Endothelial cell of umbilical vein (primary cell): ENCODE measurements around the gene LIPE. TPM values are rescaled to one million over a fixed set of nuclear protein-coding genes. Genes with fewer than 3 reads are reported as not detected.

Source experiments
- BruUV-seq: library from RNA; stranded (reverse); fragments of 400-500 nt; replicated peaks from 2 replicates; lab custom pipeline; 2021; lab: Mats Ljungman, UMichigan
- CTCF ChIA-PET: fragments of 300-600, 350-600 bp; sonication (Branson Sonifier 250); formaldehyde crosslinking; loops from one replicate; lab custom pipeline; 2021; ENCODE audit warnings: antibody characterized with exemption, inconsistent platforms; lab: Charles Lee
- POLR2A ChIA-PET: fragments of 300-600, 350-600 bp; sonication (Branson Sonifier 250); formaldehyde crosslinking; loops from one replicate; lab custom pipeline; 2021; ENCODE audit warnings: antibody characterized with exemption, inconsistent platforms; lab: Charles Lee
- DNase-seq: peaks from one replicate; pipeline ENCODE4 v3.0.0-alpha.2; 2011; ENCODE audit warnings: low read depth, low spot score
- FAIRE-seq: peaks from 2 replicates; lab custom pipeline; 2011; peaks lifted over from hg19 to GRCh38; lab: Jason Lieb, UNC
- H2AFZ ChIP-seq: 2 replicates; pipeline ENCODE4 v1.6.0; 2012; ENCODE audit warnings: low read depth, low read length, control low read depth, inconsistent platforms
- H3K27ac ChIP-seq: 2 replicates; pipeline ENCODE4 v1.5.1; 2011; ENCODE audit warnings: low read depth, mild to moderate bottlenecking, control low read depth, low read length, moderate library complexity; ENCODE audit not compliant: insufficient read depth
- H3K27me3 ChIP-seq, 2 experiments: 2 replicates each; pipeline versions ENCODE4 v1.6.0 to v1.6.1; 2011; ENCODE audit warnings: low read length in 2 of 2, mixed read lengths in 1 of 2; ENCODE audit not compliant: control insufficient read depth in 2 of 2, insufficient read depth in 2 of 2
- H3K36me3 ChIP-seq, 2 experiments: 2 replicates in 1 of 2; 3 replicates in 1 of 2; pipeline ENCODE4 v1.5.1; 2011; ENCODE audit warnings: low read length in 2 of 2, mild to moderate bottlenecking in 1 of 2, moderate library complexity in 1 of 2; ENCODE audit not compliant: control insufficient read depth in 2 of 2, insufficient read depth in 2 of 2; ENCODE audit errors: extremely low read depth in 1 of 2
- H3K4me1 ChIP-seq: 3 replicates; pipeline ENCODE4 v1.5.1; 2011; ENCODE audit warnings: mild to moderate bottlenecking, low read length; ENCODE audit not compliant: control insufficient read depth, insufficient read depth; ENCODE audit errors: extremely low read depth
- H3K4me2 ChIP-seq: 2 replicates; pipeline ENCODE4 v1.6.1; 2011; ENCODE audit warnings: low read length, control low read depth, mixed read lengths; ENCODE audit not compliant: insufficient read depth
- H3K4me3 ChIP-seq, 3 experiments: fragments of 200-600 bp in 1 of 3; sonication (generic), shearing (Covaris generic) in 1 of 3; replicated peaks in 1 of 3; 2 replicates each; pipeline ENCODE4 v1.5.1; 2011 to 2016; ENCODE audit warnings: control low read depth in 3 of 3, low read length in 3 of 3, mild to moderate bottlenecking in 2 of 3, inconsistent platforms in 1 of 3, low read depth in 1 of 3, moderate library complexity in 1 of 3; ENCODE audit not compliant: insufficient read depth in 1 of 3
- H3K79me2 ChIP-seq: 2 replicates; pipeline ENCODE4 v1.6.0; 2012; ENCODE audit warnings: low read length, inconsistent platforms; ENCODE audit not compliant: control insufficient read depth, insufficient read depth
- H3K9ac ChIP-seq: replicated peaks from 2 replicates; pipeline ENCODE3; 2011; ENCODE audit warnings: low read length, control low read depth; ENCODE audit not compliant: insufficient read depth; ENCODE audit errors: extremely low read depth
- H3K9me1 ChIP-seq: replicated peaks from 3 replicates; pipeline ENCODE4 v1.6.0; 2011; ENCODE audit warnings: mild to moderate bottlenecking, low read length; ENCODE audit not compliant: control insufficient read depth, insufficient read depth; ENCODE audit errors: extremely low read depth
- H3K9me3 ChIP-seq: replicated peaks from 2 replicates; pipeline ENCODE4 v1.5.1; 2012; ENCODE audit warnings: low read length, inconsistent platforms; ENCODE audit not compliant: control insufficient read depth, insufficient read depth
- H4K20me1 ChIP-seq: replicated peaks from 2 replicates; pipeline ENCODE3; 2011; ENCODE audit warnings: mild to moderate bottlenecking, low read length; ENCODE audit not compliant: control insufficient read depth, insufficient read depth; ENCODE audit errors: extremely low read depth
- CTCF ChIP-seq, 2 donors: IDR thresholded peaks; 1 replicate in 1 of 2; 2 replicates in 1 of 2; pipeline ENCODE4 v1.5.1; 2011; ENCODE audit warnings: low read length in 2 of 2, mild to moderate bottlenecking in 2 of 2, moderate library complexity in 2 of 2, control low read depth in 1 of 2, inconsistent platforms in 1 of 2, low read depth in 1 of 2; ENCODE audit not compliant: insufficient read depth in 1 of 2; ENCODE audit errors: extremely low read depth in 1 of 2
- EZH2 ChIP-seq: IDR thresholded peaks from 2 replicates; pipeline ENCODE4 v1.6.1; 2012; ENCODE audit warnings: borderline replicate concordance, low read depth, mild to moderate bottlenecking, moderate library complexity, low read length, inconsistent platforms; ENCODE audit not compliant: severe bottlenecking
- FOS ChIP-seq: IDR thresholded peaks from 2 replicates; pipeline ENCODE4 v1.6.1; 2011; ENCODE audit warnings: mild to moderate bottlenecking, low read length, moderate library complexity, borderline replicate concordance; ENCODE audit not compliant: insufficient read depth
- GATA2 ChIP-seq: IDR thresholded peaks from 2 replicates; pipeline ENCODE4 v1.7.0; 2011; ENCODE audit warnings: low read depth, mild to moderate bottlenecking, moderate library complexity, mixed read lengths, low read length; ENCODE audit not compliant: insufficient read length, insufficient read depth
- JUN ChIP-seq: IDR thresholded peaks from 2 replicates; pipeline ENCODE4 v1.6.1; 2011; ENCODE audit warnings: borderline replicate concordance, low read depth; ENCODE audit not compliant: insufficient read length, insufficient read depth
- MAX ChIP-seq: IDR thresholded peaks from 2 replicates; pipeline ENCODE4 v1.6.1; 2011; ENCODE audit not compliant: insufficient read depth, insufficient read length
- MYC ChIP-seq: IDR thresholded peaks from one replicate; pipeline ENCODE4 v1.6.1; 2011; ENCODE audit warnings: mild to moderate bottlenecking, low read depth, low read length
- POLR2A ChIP-seq: IDR thresholded peaks from 2 replicates; pipeline ENCODE4 v1.6.1; 2012; ENCODE audit warnings: low read depth, mild to moderate bottlenecking, control low read depth, low read length
- POLR2AphosphoS5 ChIP-seq: IDR thresholded peaks from 2 replicates; pipeline ENCODE4 v1.6.1; 2012; ENCODE audit warnings: low read depth, mild to moderate bottlenecking, control low read depth, low read length, moderate library complexity; ENCODE audit not compliant: insufficient read depth
- dilution Hi-C: fragments of 300-500 bp; cut with MboI; formaldehyde crosslinking; loops from one replicate; pipeline ENCODE4 v1.15.0; 2019; ENCODE audit warnings: low sequenced_read_pairs; ENCODE audit not compliant: extremely low pct_ligation_motif_present
- intact Hi-C: fragments of 100-400 bp; cut with micrococcal nuclease; formaldehyde crosslinking; loops from one replicate; pipeline ENCODE4 v1.10.0; 2022
- polyA plus RNA-seq, 4 experiments: library from polyadenylated mRNA; depleted of rRNA in 3 of 4; stranded (reverse) in 3 of 4; unstranded in 1 of 4; fragments of >200 nt; gene quantifications; 2 replicates each; pipeline versions ENCODE4 v1.2.1 to v1.2.3, GENCODE V29; 2011 to 2012; ENCODE audit warnings: missing spikeins in 1 of 4
- total RNA-seq: library from RNA; stranded (reverse); gene quantifications from 2 replicates; pipeline ENCODE4 v1.2.3, GENCODE V29; 2021

Gene LIPE
- total and polyA plus RNA-seq, 2 donors (not counting 3 experiments of a cell fraction or from before 2014, with no cell fraction given), result 3.8 to 13.5 TPM

DNA sequence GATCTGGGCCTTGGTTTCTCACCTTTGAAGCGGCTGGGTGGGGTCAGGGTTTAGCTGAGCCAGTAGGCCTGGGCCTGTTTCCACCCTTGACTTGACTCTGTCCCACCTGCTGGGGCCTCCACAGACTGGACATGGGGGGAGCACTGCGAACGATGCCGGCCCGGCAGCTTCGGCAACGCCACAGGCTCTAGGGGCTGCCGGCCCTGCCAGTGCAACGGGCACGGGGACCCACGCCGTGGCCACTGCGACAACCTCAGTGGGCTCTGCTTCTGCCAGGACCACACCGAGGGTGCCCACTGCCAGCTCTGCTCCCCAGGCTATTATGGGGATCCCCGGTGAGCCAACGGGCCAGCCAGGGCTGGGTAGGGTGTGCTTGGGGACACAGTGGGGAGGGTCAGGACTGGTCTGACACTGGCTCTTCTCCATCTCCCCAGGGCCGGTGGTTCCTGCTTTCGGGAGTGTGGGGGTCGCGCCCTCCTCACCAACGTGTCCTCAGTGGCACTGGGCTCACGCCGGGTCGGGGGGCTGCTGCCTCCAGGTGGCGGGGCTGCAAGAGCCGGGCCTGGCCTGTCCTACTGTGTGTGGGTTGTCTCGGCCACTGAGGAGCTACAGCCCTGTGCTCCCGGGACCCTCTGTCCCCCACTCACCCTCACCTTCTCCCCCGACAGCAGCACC lies 73.7 kb downstream of the LIPE start:
- Histone ChIP-seq H3K27ac (no peak overlapping the region), H3K9ac (no peak overlapping the region), H3K36me3 (peaks cover 0 to 26% of the 10 kb centered on the region in 2 experiments), H3K79me2 (no peaks in the 10 kb centered on the region), H3K4me1 (no peaks in the 10 kb centered on the region), H3K4me2 (no peak overlapping the region), H2AFZ (no peak overlapping the region), H3K9me3 (no peaks in the 10 kb centered on the region), H3K4me3 (no peak overlapping the region), H4K20me1 (no peaks in the 10 kb centered on the region), H3K27me3 (no peaks in the 10 kb centered on the region), H3K9me1 (no peaks in the 10 kb centered on the region)
- CTCF ChIA-PET, result interaction anchor here (1.0 kb wide), 1 partner anchor 10 kb away, joined by 3 read pairs; no protein-coding TSS in a partner anchor
- FAIRE-seq (no peak), DNase-seq (no peak)
- dilution Hi-C loops, result no loop called here
- BruUV-seq, result no TSS peak
- TF ChIP-seq POLR2A (no peak), POLR2AphosphoS5 (no peak), FOS (no peak), EZH2 (no peak), MAX (no peak), JUN (no peak), GATA2 (no peak), CTCF (IDR thresholded peaks at IDR 0.05; ENCODE audit: extremely low read depth in 1 of 2, insufficient read depth in 1 of 2, low read depth in 1 of 2, low read length in 2 of 2) (no peak), MYC (no peak)
- POLR2A ChIA-PET, result no interaction called here
- intact Hi-C loops, result no loop called here
